Esophagus squamous epithelium (tissue), 5 donors: ENCODE data around the gene ADCY5. TPM values are rescaled to one million over a fixed set of nuclear protein-coding genes. Genes with fewer than 3 reads are reported as not detected.

ENCODE experiments used
- DNase-seq: peaks from one replicate; lab custom pipeline; 2025; lab: John Stamatoyannopoulos, UW
- H3K27ac ChIP-seq, 4 donors: fragments of 200-600 bp; sonication (generic); one replicate each; pipeline ENCODE4 v1.5.1; 2016 to 2019; ENCODE audit warnings: mild to moderate bottlenecking in 1 of 4
- H3K27me3 ChIP-seq, 4 donors: fragments of 200-600 bp; sonication (generic); 1 replicate in 3 of 4; 2 replicates in 1 of 4; pipeline versions ENCODE4 v1.5.1 to v1.6.0; 2017 to 2021; ENCODE audit warnings: antibody characterized with exemption in 1 of 4
- H3K36me3 ChIP-seq, 3 donors: fragments of 200-600 bp; sonication (generic); one replicate each; pipeline ENCODE4 v1.5.1; 2016 to 2019
- H3K4me1 ChIP-seq, 3 donors: fragments of 200-600 bp; sonication (generic); one replicate each; pipeline ENCODE4 v1.5.1; 2017 to 2019
- H3K4me3 ChIP-seq, 4 donors: fragments of 200-600 bp; sonication (generic); 1 replicate in 3 of 4; 2 replicates in 1 of 4; pipeline ENCODE4 v1.5.1; 2016 to 2019; ENCODE audit warnings: mild to moderate bottlenecking in 2 of 4, moderate library complexity in 1 of 4
- H3K9me3 ChIP-seq, 3 donors: fragments of 200-600 bp; sonication (generic); one replicate each; pipeline ENCODE4 v1.5.1; 2016 to 2019
- POLR2A ChIP-seq, 4 donors: fragments of 450-650 bp; IDR thresholded peaks; one replicate each; pipeline ENCODE4 v1.6.1; 2017; ENCODE audit warnings: antibody characterized with exemption in 4 of 4, mild to moderate bottlenecking in 4 of 4, moderate library complexity in 3 of 4
- WGBS, 2 donors: methylation state at CpG; one replicate each; pipeline ENCODE4 v1.1.5; 2018; 5-methylcytosine and 5-hydroxymethylcytosine counted together
- intact Hi-C: fragments of 100-400 bp; cut with DNase I; formaldehyde crosslinking; loops from one replicate; pipeline ENCODE4 v1.15.0; 2022
- total RNA-seq, 4 donors: library from RNA; depleted of rRNA; stranded (reverse); fragments of >200 nt; gene quantifications; one replicate each; pipeline ENCODE4 v1.1.0, GENCODE V29; 2016
- TF ChIP-seq, protein P1 (sequence below), 6 experiments: fragments of 450-650 bp in 4 of 6; fragments of 200-600 bp in 2 of 6; sonication (generic) in 2 of 6; IDR thresholded peaks; one replicate each; pipeline ENCODE4 v1.5.1; 2016 to 2019; ENCODE audit warnings: antibody characterized with exemption in 6 of 6, mild to moderate bottlenecking in 4 of 6, moderate library complexity in 4 of 6
- donor health status: DM: yes; HTN: yes; CAD: no.

The ADCY5 gene
- total RNA-seq, 4 donors from 2014 or later: 0.72 to 17.4 (median 5.3) TPM

GRCh38 chr3:123339302-123339701 lies 109.6 kb downstream of the ADCY5 start:
- peaks cover 0 to 34% (median 0%) of the 10 kb centered on the region in 3 donors for H3K4me1 ChIP-seq
- WGBS, 2 donors: 75% methylated on average over 3 of the region's 3 CpGs; no CpG with 5 or more reads in 1 of the 2 donors
- H3K4me3 ChIP-seq: no peak overlapping the region
- H3K27me3 ChIP-seq: no peaks in the 10 kb centered on the region
- H3K36me3 ChIP-seq: no peaks in the 10 kb centered on the region
- H3K9me3 ChIP-seq: no peaks in the 10 kb centered on the region
- intact Hi-C loops: no loop called here
- DNase-seq: no peak
- H3K27ac ChIP-seq: no peak overlapping the region
- TF ChIP-seq, protein P1, sequence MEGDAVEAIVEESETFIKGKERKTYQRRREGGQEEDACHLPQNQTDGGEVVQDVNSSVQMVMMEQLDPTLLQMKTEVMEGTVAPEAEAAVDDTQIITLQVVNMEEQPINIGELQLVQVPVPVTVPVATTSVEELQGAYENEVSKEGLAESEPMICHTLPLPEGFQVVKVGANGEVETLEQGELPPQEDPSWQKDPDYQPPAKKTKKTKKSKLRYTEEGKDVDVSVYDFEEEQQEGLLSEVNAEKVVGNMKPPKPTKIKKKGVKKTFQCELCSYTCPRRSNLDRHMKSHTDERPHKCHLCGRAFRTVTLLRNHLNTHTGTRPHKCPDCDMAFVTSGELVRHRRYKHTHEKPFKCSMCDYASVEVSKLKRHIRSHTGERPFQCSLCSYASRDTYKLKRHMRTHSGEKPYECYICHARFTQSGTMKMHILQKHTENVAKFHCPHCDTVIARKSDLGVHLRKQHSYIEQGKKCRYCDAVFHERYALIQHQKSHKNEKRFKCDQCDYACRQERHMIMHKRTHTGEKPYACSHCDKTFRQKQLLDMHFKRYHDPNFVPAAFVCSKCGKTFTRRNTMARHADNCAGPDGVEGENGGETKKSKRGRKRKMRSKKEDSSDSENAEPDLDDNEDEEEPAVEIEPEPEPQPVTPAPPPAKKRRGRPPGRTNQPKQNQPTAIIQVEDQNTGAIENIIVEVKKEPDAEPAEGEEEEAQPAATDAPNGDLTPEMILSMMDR (IDR thresholded peaks at IDR 0.05): no peak
- TF ChIP-seq POLR2A (IDR thresholded peaks at IDR 0.05): no peak

- H3K36me3 ChIP-seq: no peaks in the 10 kb centered on the region
- no peak for DNase-seq
- intact Hi-C loops: no loop called here
- no peaks in the 10 kb centered on the region for H3K9me3 ChIP-seq
- no peak overlapping the region for H3K4me3 ChIP-seq
- 39 to 66% methylated on average over 4 to 5 of the region's 5 CpGs for WGBS, 2 donors
- no peak overlapping the region for H3K27ac ChIP-seq
- no peaks in the 10 kb centered on the region for H3K27me3 ChIP-seq
- H3K4me1 ChIP-seq: peaks cover 0 to 28% (median 0%) of the 10 kb centered on the region in 3 donors
- TF ChIP-seq POLR2A (IDR thresholded peaks at IDR 0.05): no peak
- TF ChIP-seq, protein P1 (IDR thresholded peaks at IDR 0.05): no peak
These were observed 110.2 kb downstream of the ADCY5 start for GRCh38 chr3:123338620-123339061.

DNA sequence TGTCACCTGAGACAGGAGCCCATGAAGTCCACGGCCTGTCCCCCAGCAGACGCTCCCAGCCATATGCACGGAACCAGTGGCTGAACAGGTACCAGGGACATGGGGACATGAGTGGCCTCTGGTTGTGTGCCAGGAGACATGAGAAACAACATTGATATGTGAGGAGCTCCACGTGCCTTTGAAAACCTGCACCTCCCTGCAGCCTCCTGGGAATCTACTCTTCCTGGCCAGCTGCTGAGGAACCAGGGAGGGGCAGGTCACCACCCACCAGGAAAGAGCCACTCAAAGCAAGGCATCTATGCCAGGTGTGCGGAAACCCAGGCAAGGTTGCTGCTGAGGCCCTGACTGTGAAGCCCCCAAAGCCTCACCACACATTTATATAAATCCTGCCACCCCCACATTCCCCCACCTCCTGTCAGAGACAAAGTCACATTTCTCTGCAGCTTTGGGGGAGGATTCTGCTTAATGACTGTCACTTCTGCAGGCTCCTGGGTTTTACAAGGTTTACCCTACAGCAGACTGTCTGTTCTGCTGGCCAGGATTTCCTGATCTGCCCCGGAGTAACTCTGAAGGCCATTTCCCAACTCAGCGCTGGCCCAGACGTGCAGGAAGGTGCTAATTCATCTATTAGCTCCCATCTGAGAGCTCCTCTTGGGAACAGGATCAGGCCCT lies 110.8 kb downstream of the ADCY5 start:
- intact Hi-C loops: no loop called here
- Histone ChIP-seq H3K4me1 (peaks cover 0 to 22% (median 0%) of the 10 kb centered on the region in 3 donors), H3K27me3 (no peaks in the 10 kb centered on the region), H3K4me3 (no peak overlapping the region), H3K36me3 (no peaks in the 10 kb centered on the region), H3K9me3 (no peaks in the 10 kb centered on the region), H3K27ac (peak overlapping the region in 1 of 4 donors; percentile 5)
- TF ChIP-seq, protein P1 (IDR thresholded peaks at IDR 0.05): no peak
- TF ChIP-seq POLR2A (IDR thresholded peaks at IDR 0.05): no peak
- 62 to 65% methylated on average over 4 to 8 of the region's 8 CpGs for WGBS, 2 donors
- DNase-seq: no peak

DNA sequence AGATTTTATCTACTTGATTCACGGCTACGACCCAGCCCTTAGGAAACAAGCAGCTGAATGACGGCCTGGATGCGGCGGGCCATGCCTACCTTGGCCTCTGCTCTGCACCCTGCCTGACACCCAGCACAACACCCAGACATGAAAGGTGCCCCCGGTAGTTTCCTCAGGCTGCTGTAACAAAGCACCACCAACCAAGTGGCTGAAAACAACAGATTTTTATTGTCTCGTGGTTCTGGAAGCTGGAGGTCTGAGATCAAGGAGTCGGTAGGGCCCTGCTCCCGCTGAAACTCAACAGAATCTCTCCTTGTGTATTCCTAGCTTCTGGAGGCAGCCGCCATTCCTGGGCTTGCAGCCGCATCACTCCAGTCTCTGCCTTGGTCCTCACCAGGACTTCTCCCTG lies 111.7 kb downstream of the ADCY5 start:
- 91 to 92% methylated on average over 9 to 10 of the region's 11 CpGs for WGBS, 2 donors
- H3K9me3 ChIP-seq: no peaks in the 10 kb centered on the region
- no peak overlapping the region for H3K27ac ChIP-seq
- intact Hi-C loops: no loop called here
- no peak overlapping the region for H3K4me3 ChIP-seq
- peaks cover 0 to 23% (median 0%) of the 10 kb centered on the region in 3 donors for H3K4me1 ChIP-seq
- no peak for DNase-seq
- TF ChIP-seq POLR2A (IDR thresholded peaks at IDR 0.05): no peak
- TF ChIP-seq, protein P1 (IDR thresholded peaks at IDR 0.05): no peak
- H3K36me3 ChIP-seq: no peaks in the 10 kb centered on the region
- H3K27me3 ChIP-seq: no peaks in the 10 kb centered on the region

DNA sequence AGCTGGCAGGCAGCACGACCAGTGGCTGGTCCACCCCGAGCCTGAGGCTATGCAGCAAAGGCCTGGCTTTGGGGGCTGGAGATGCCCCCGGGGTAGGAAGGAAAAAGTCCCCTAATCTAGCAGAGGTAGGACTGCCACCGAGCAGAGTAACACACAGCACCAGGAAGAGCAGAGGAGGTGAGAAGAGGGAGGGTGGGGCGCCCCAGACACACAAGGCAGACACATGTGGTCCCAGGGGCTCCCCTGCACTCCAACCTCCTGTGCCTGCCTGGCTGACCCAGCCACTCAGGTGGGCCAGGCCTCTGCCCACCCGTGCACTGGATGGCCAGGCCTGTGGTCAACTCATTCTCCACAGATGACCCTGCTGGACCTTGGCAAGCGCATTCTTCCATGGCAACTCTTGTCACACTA lies 112.4 kb downstream of the ADCY5 start:
- Histone ChIP-seq H3K27me3 (no peaks in the 10 kb centered on the region), H3K4me1 (peaks cover 0 to 29% (median 0%) of the 10 kb centered on the region in 3 donors), H3K4me3 (no peak overlapping the region), H3K9me3 (no peaks in the 10 kb centered on the region), H3K27ac (peak overlapping the region in 1 of 4 donors; percentile 16), H3K36me3 (no peaks in the 10 kb centered on the region)
- WGBS, 2 donors: 72 to 84% methylated on average over 4 to 7 of the region's 7 CpGs
- TF ChIP-seq, protein P1 (IDR thresholded peaks at IDR 0.05): no peak
- TF ChIP-seq POLR2A (IDR thresholded peaks at IDR 0.05): no peak
- intact Hi-C loops: no loop called here
- DNase-seq: no peak
